ENCODE data around the gene MOCS1.

Gene MOCS1

GRCh38 chr6:39923394-39923793 lies 10.9 kb downstream of the MOCS1 start:
- DNase-seq = no peak

GRCh38 chr6:39922821-39923220 lies 11.4 kb downstream of the MOCS1 start:
- no peak for DNase-seq

GRCh38 chr6:39920157-39920556 lies 14.1 kb downstream of the MOCS1 start:
- no peak for DNase-seq

GRCh38 chr6:39918831-39919230 lies 15.4 kb downstream of the MOCS1 start:
- DNase-seq = no peak

- no peak for DNase-seq
These were observed 16.3 kb downstream of the MOCS1 start for GRCh38 chr6:39917981-39918380.

- DNase-seq = no peak
These were observed 16.9 kb downstream of the MOCS1 start for GRCh38 chr6:39917329-39917728.

- DNase-seq = no peak
These were observed 18.4 kb downstream of the MOCS1 start for GRCh38 chr6:39915866-39916265.

GRCh38 chr6:39914239-39914638 lies 20.0 kb downstream of the MOCS1 start:
- no peak for DNase-seq

- DNase-seq = no peak
These were observed 20.8 kb downstream of the MOCS1 start for GRCh38 chr6:39913391-39913916.

GRCh38 chr6:39912446-39912845 lies 21.8 kb downstream of the MOCS1 start:
- DNase-seq = no peak

GRCh38 chr6:39911513-39912125 lies 22.6 kb downstream of the MOCS1 start:
- DNase-seq = no peak

- DNase-seq = no peak
These were observed 23.5 kb downstream of the MOCS1 start for GRCh38 chr6:39910744-39911143.

GRCh38 chr6:39910164-39910563 lies 24.1 kb downstream of the MOCS1 start:
- no peak for DNase-seq

GRCh38 chr6:39909701-39910100 lies 24.6 kb downstream of the MOCS1 start:
- no peak for DNase-seq

- no peak for DNase-seq
These were observed 25.3 kb downstream of the MOCS1 start for GRCh38 chr6:39908838-39909583.

- no peak for DNase-seq
These were observed 26.2 kb downstream of the MOCS1 start for GRCh38 chr6:39907871-39908575.

- DNase-seq = no peak
These were observed 27.9 kb downstream of the MOCS1 start for GRCh38 chr6:39906318-39906761.

- no peak for DNase-seq
These were observed 28.7 kb downstream of the MOCS1 start for GRCh38 chr6:39905640-39905975.

GRCh38 chr6:39904946-39905639 lies 29.2 kb downstream of the MOCS1 start:
- DNase-seq = no peak

GRCh38 chr6:39903656-39904055 lies 30.6 kb downstream of the MOCS1 start:
- DNase-seq = no peak

GRCh38 chr6:39902786-39903465 lies 31.3 kb downstream of the MOCS1 start:
- no peak for DNase-seq

GRCh38 chr6:39902136-39902535 lies 32.1 kb downstream of the MOCS1 start:
- DNase-seq = no peak

GRCh38 chr6:39901670-39902069 lies 32.6 kb downstream of the MOCS1 start:
- DNase-seq = no peak

All from stimulated activated CD4-positive, alpha-beta T cell treated with anti-CD3 and anti-CD28 coated beads, Interleukin-2, amount 100 ng/mL, for 48 hours (primary cell).